A549 (cell line): Measurements from ENCODE around the gene NADSYN1. TPM values are rescaled to one million over a fixed set of nuclear protein-coding genes. Genes with fewer than 3 reads are reported as not detected.

Experiments used
- ATAC-seq, 2 experiments: fragments of 200-7000 bp in 1 of 2; fragments of >200 bp in 1 of 2; cut with Nextera tagmentation in 1 of 2; cut with Tn5 transposase in 1 of 2; 3 replicates each; pipeline versions ENCODE4 v1.8.0 to v1.9.1; 2018 to 2020; ENCODE audit warnings: mild to moderate bottlenecking in 1 of 2, moderate library complexity in 1 of 2
- CTCF ChIA-PET: fragments of 300-600 bp; sonication (Branson Sonifier 250); formaldehyde crosslinking; extraction: SDS; loops from one replicate; lab custom pipeline; 2021; ENCODE audit warnings: antibody characterized with exemption, inconsistent platforms; lab: Yijun Ruan, JAX
- POLR2A ChIA-PET: fragments of 350-600 bp; formaldehyde crosslinking; extraction: SDS; loops from one replicate; lab custom pipeline; 2021; ENCODE audit warnings: antibody characterized with exemption, inconsistent platforms; lab: Yijun Ruan, JAX
- DNase-seq, 2 experiments: peaks; one replicate each; pipeline versions ENCODE4 v3.0.0 to v3.0.0-alpha.2; 2011 to 2016; ENCODE audit warnings: low read depth in 1 of 2, low spot score in 1 of 2
- FAIRE-seq: peaks from 2 replicates; lab custom pipeline; 2011; peaks lifted over from hg19 to GRCh38; lab: Jason Lieb, UNC
- H3K27ac ChIP-seq, 2 experiments: fragments of >200 bp; sonication (Bioruptor Twin); formaldehyde crosslinking; 3 replicates each; pipeline ENCODE4 v1.5.1; 2016 to 2017
- H3K4me1 ChIP-seq: fragments of >200 bp; sonication (Bioruptor Twin); formaldehyde crosslinking; 3 replicates; pipeline ENCODE4 v1.6.1; 2016
- H3K4me2 ChIP-seq: fragments of >200 bp; sonication (Bioruptor Twin); formaldehyde crosslinking; 3 replicates; pipeline ENCODE4 v1.6.1; 2016
- H3K4me3 ChIP-seq: fragments of >200 bp; sonication (Bioruptor Twin); formaldehyde crosslinking; 3 replicates; pipeline ENCODE4 v1.5.1; 2016
- H3K9me3 ChIP-seq: fragments of >200 bp; sonication (Bioruptor Twin); formaldehyde crosslinking; 3 replicates; pipeline ENCODE4 v1.6.1; 2016
- CBX8 ChIP-seq: fragments of 200-600 bp; sonication (generic); IDR thresholded peaks from 2 replicates; pipeline ENCODE4 v1.6.1; 2016
- CTCF ChIP-seq: fragments of >200 bp; sonication (Bioruptor Twin); formaldehyde crosslinking; IDR thresholded peaks from 3 replicates; pipeline ENCODE4 v1.5.1; 2016
- E2F6 ChIP-seq: IDR thresholded peaks from 2 replicates; pipeline ENCODE4 v1.6.1; 2012; ENCODE audit warnings: low read depth, borderline replicate concordance
- EHF ChIP-seq: fragments of 250-450 bp; sonication (Bioruptor Pico); IDR thresholded peaks from 2 replicates; pipeline ENCODE4 v1.5.0; 2020; ENCODE audit warnings: mild to moderate bottlenecking
- EP300 ChIP-seq, 2 experiments: fragments of >200 bp; sonication (Bioruptor Twin); formaldehyde crosslinking; IDR thresholded peaks; 2 replicates in 1 of 2; 3 replicates in 1 of 2; pipeline ENCODE4 v1.6.1; 2016 to 2017
- FOSB ChIP-seq: fragments of 250-450 bp; sonication (Bioruptor Pico); IDR thresholded peaks from 2 replicates; pipeline ENCODE4 v1.5.0; 2020; ENCODE audit warnings: mild to moderate bottlenecking, moderate library complexity
- HDAC2 ChIP-seq: fragments of 200-600 bp; sonication (generic); IDR thresholded peaks from 2 replicates; pipeline ENCODE4 v1.6.1; 2016
- HMGXB4 ChIP-seq: fragments of 250-450 bp; sonication (Bioruptor Pico); IDR thresholded peaks from 2 replicates; pipeline ENCODE4 v1.5.0; 2021; ENCODE audit warnings: mild to moderate bottlenecking, moderate library complexity, borderline replicate concordance
- HOXB13 ChIP-seq: fragments of 250-450 bp; sonication (Bioruptor Pico); IDR thresholded peaks from 2 replicates; pipeline ENCODE4 v1.5.0; 2020; ENCODE audit warnings: low read depth, mild to moderate bottlenecking, moderate library complexity
- JUN ChIP-seq, 2 experiments: fragments of >200 bp; sonication (Bioruptor Twin); formaldehyde crosslinking; IDR thresholded peaks; 2 replicates in 1 of 2; 3 replicates in 1 of 2; pipeline ENCODE4 v1.6.1; 2016 to 2017
- MAFK ChIP-seq: fragments of 450-650 bp; IDR thresholded peaks from 2 replicates; pipeline ENCODE4 v1.6.1; 2014; ENCODE audit not compliant: partially characterized antibody
- NFE2L2 ChIP-seq: fragments of 150-350 bp; conservative IDR thresholded peaks from 2 replicates; pipeline ENCODE4 v1.6.1; 2014; ENCODE audit warnings: low read length
- PHF8 ChIP-seq: fragments of 200-600 bp; sonication (generic); IDR thresholded peaks from 2 replicates; pipeline ENCODE4 v1.6.1; 2016; ENCODE audit warnings: low read depth, mild to moderate bottlenecking, antibody characterized with exemption, moderate library complexity, borderline replicate concordance
- POLR2AphosphoS2 ChIP-seq: conservative IDR thresholded peaks from 2 replicates; pipeline ENCODE4 v1.6.1; 2012; ENCODE audit warnings: low read length, improper control_type of control experiment, inconsistent platforms
- RAD21 ChIP-seq, 2 experiments: fragments of >200 bp in 1 of 2; sonication (Bioruptor Twin) in 1 of 2; formaldehyde crosslinking in 1 of 2; IDR thresholded peaks in 1 of 2; conservative IDR thresholded peaks in 1 of 2; 2 replicates in 1 of 2; 3 replicates in 1 of 2; pipeline ENCODE4 v1.6.1; 2012 to 2018; ENCODE audit warnings: inconsistent platforms in 1 of 2
- RFX5 ChIP-seq: fragments of 450-650 bp; IDR thresholded peaks from 2 replicates; pipeline ENCODE4 v1.7.1; 2014; ENCODE audit warnings: antibody characterized with exemption, mild to moderate bottlenecking, moderate library complexity
- RNF2 ChIP-seq: fragments of 200-600 bp; sonication (generic); IDR thresholded peaks from 2 replicates; pipeline ENCODE4 v1.6.1; 2016; ENCODE audit warnings: low read depth, mild to moderate bottlenecking, antibody characterized with exemption, moderate library complexity, borderline replicate concordance
- SMC3 ChIP-seq: fragments of >200 bp; sonication (Bioruptor Twin); formaldehyde crosslinking; IDR thresholded peaks from 3 replicates; pipeline ENCODE4 v1.6.1; 2018; ENCODE audit warnings: inconsistent platforms
- USF2 ChIP-seq: fragments of 450-650 bp; IDR thresholded peaks from 2 replicates; pipeline ENCODE4 v1.6.1; 2014; ENCODE audit warnings: antibody characterized with exemption
- ZC3H11A ChIP-seq: fragments of 450-650 bp; IDR thresholded peaks from 2 replicates; pipeline ENCODE4 v1.6.1; 2014; ENCODE audit warnings: antibody characterized with exemption, mild to moderate bottlenecking
- ZFP36 ChIP-seq: fragments of 450-650 bp; IDR thresholded peaks from 2 replicates; pipeline ENCODE4 v1.6.1; 2014; ENCODE audit warnings: borderline replicate concordance; ENCODE audit not compliant: partially characterized antibody
- ZNF302 ChIP-seq: fragments of 250-450 bp; sonication (Bioruptor Pico); IDR thresholded peaks from 2 replicates; pipeline ENCODE4 v1.9.0; 2021; ENCODE audit warnings: inconsistent platforms, mild to moderate bottlenecking, moderate library complexity
- ZSCAN20 ChIP-seq: fragments of 250-450 bp; sonication (Bioruptor Pico); IDR thresholded peaks from 2 replicates; pipeline ENCODE4 v1.8.0; 2022; ENCODE audit warnings: mild to moderate bottlenecking, moderate library complexity
- WGBS: methylation state at CpG from one replicate; pipeline ENCODE4 v1.1.6; 2017; ENCODE audit errors: missing lambda C conversion rate; 5-methylcytosine and 5-hydroxymethylcytosine counted together
- polyA plus RNA-seq, 4 experiments: library from polyadenylated mRNA; depleted of rRNA in 3 of 4; stranded (reverse); fragments of >200 nt; fragmentation: RNase III in 1 of 4; extraction: RNeasy Plus Mini Kit Qiagen cat#74134 plus additional on column Dnase treatment in 1 of 4; gene quantifications; 2 replicates in 3 of 4; 3 replicates in 1 of 4; pipeline ENCODE4 v1.2.3, GENCODE V29; 2011 to 2017

NADSYN1 gene
- polyA plus RNA-seq, 2 of the 4 experiments (the other 2 are of a cell fraction), result 34.6 to 63.3 TPM

- no peak overlapping the region for H3K4me2 ChIP-seq
- WGBS, result 62% methylated on average over 2 of the region's 2 CpGs
- H3K9me3 ChIP-seq, result 0 out of 3 replicates have a peak, but pooled peaks cover 6% of the 10 kb centered on the region
- TF ChIP-seq CTCF (no peak), RAD21 (conservative IDR thresholded peaks at IDR 0.05 in 1 of 2, IDR thresholded peaks at IDR 0.05 in 1 of 2) (no peak), FOSB (CRISPR knock-in tag) (no peak), NFE2L2 (no peak), ZNF302 (no peak), HMGXB4 (CRISPR knock-in tag) (no peak), PHF8 (no peak), SMC3 (no peak), EHF (CRISPR knock-in tag) (no peak), POLR2AphosphoS2 (no peak), MAFK (no peak)
- TF ChIP-seq, all 56 proteins: peak for 0
- CTCF ChIA-PET, result no interaction called here
- ATAC-seq, result no peak
- H3K4me1 ChIP-seq, result peaks cover 8% of the 10 kb centered on the region
- no peak for FAIRE-seq
- no peak for DNase-seq
- POLR2A ChIA-PET, result no interaction called here
- no peak overlapping the region for H3K27ac ChIP-seq
- no peak overlapping the region for H3K4me3 ChIP-seq
Measured at GRCh38 chr11:71505001-71505400, 52.0 kb downstream of the NADSYN1 start.

- H3K9me3 ChIP-seq, result 0 out of 3 replicates have a peak, but pooled peaks cover 6% of the 10 kb centered on the region
- TF ChIP-seq CBX8 (no peak), RNF2 (no peak), HMGXB4 (CRISPR knock-in tag) (no peak), NFE2L2 (no peak), FOSB (CRISPR knock-in tag) (no peak), EHF (CRISPR knock-in tag) (no peak), ZFP36 (no peak), HOXB13 (CRISPR knock-in tag) (no peak), EP300 (IDR thresholded peaks at IDR 0.05) (no peak), ZSCAN20 (no peak), PHF8 (no peak), HDAC2 (no peak), JUN (IDR thresholded peaks at IDR 0.05) (no peak), USF2 (no peak), E2F6 (no peak), RFX5 (no peak), MAFK (no peak), ZC3H11A (no peak)
- TF ChIP-seq, all 56 proteins: peak for 0
- POLR2A ChIA-PET, result no interaction called here
- DNase-seq, result no peak
- CTCF ChIA-PET, result no interaction called here
- no peak for FAIRE-seq
- WGBS, result 81% methylated on average over 9 of the region's 9 CpGs
- Histone ChIP-seq H3K4me3 (no peak overlapping the region), H3K27ac (no peak overlapping the region), H3K4me1 (peaks cover under 1% of the 10 kb centered on the region; the same call in 2 of the 3 replicates), H3K4me2 (no peak overlapping the region)
- ATAC-seq, result no peak
Measured at GRCh38 chr11:71505781-71506180, 52.8 kb downstream of the NADSYN1 start.
